Gastrocnemius medialis (tissue), 4 donors: ENCODE results near the gene P2RX4. TPM values are rescaled to one million over a fixed set of nuclear protein-coding genes. Genes with fewer than 3 reads are reported as not detected.

Source experiments
- ATAC-seq, 2 donors: fragments of 150-250 bp; one replicate each; pipeline ENCODE4 v1.9.1; 2016
- DNase-seq, 2 donors: peaks; one replicate each; pipeline ENCODE4 v3.0.0-alpha.2; 2019
- H3K27ac ChIP-seq, 4 donors: fragments of 200-600 bp; sonication (generic); 1 replicate in 1 of 4; 2 replicates in 3 of 4; pipeline ENCODE4 v1.5.1; 2016 to 2018; ENCODE audit warnings: mild to moderate bottlenecking in 2 of 4, moderate library complexity in 1 of 4
- H3K27me3 ChIP-seq, 3 donors: fragments of 200-600 bp; sonication (generic) in 2 of 3; 1 replicate in 1 of 3; 2 replicates in 2 of 3; pipeline versions ENCODE4 v1.5.1 to v1.6.0; 2016 to 2019; ENCODE audit warnings: mild to moderate bottlenecking in 1 of 3, moderate library complexity in 1 of 3
- H3K36me3 ChIP-seq, 2 donors: fragments of 200-600 bp; sonication (generic) in 1 of 2; one replicate each; pipeline ENCODE4 v1.5.1; 2017 to 2018
- H3K4me1 ChIP-seq, 2 donors: fragments of 200-600 bp; sonication (generic) in 1 of 2; one replicate each; pipeline ENCODE4 v1.5.1; 2016 to 2017; ENCODE audit warnings: mild to moderate bottlenecking in 2 of 2
- H3K4me3 ChIP-seq, 4 donors: fragments of 200-600 bp; sonication (generic) in 3 of 4; 1 replicate in 1 of 4; 2 replicates in 3 of 4; pipeline ENCODE4 v1.5.1; 2016 to 2019; ENCODE audit warnings: mild to moderate bottlenecking in 2 of 4
- H3K9me3 ChIP-seq, 3 donors: fragments of 200-600 bp; sonication (generic) in 2 of 3; 1 replicate in 1 of 3; 2 replicates in 2 of 3; pipeline ENCODE4 v1.5.1; 2016 to 2019
- CTCF ChIP-seq, 5 experiments: fragments of 450-650 bp in 3 of 5; fragments of 200-600 bp in 2 of 5; sonication (generic) in 2 of 5; IDR thresholded peaks in 4 of 5; conservative IDR thresholded peaks in 1 of 5; 1 replicate in 4 of 5; 2 replicates in 1 of 5; pipeline ENCODE4 v1.5.1; 2016 to 2019; ENCODE audit warnings: antibody characterized with exemption in 5 of 5, mild to moderate bottlenecking in 3 of 5, moderate library complexity in 3 of 5
- POLR2A ChIP-seq, 2 donors: fragments of 450-650 bp; IDR thresholded peaks; one replicate each; pipeline ENCODE4 v1.6.1; 2017; ENCODE audit warnings: antibody characterized with exemption in 2 of 2, mild to moderate bottlenecking in 2 of 2, moderate library complexity in 2 of 2
- in situ Hi-C, 4 donors: fragments of 200-750 bp; cut with MboI; loops; one replicate each; pipeline versions ENCODE4 v1.15.0 to v1.8.0; 2017; ENCODE audit warnings: low sequenced_read_pairs in 4 of 4
- intact Hi-C: fragments of 100-400 bp; cut with DNase I; formaldehyde crosslinking; loops from one replicate; pipeline ENCODE4 v1.15.1; 2023; ENCODE audit warnings: low total_unique reads
- total RNA-seq, 4 donors: library from RNA; depleted of rRNA; stranded (reverse); fragments of >200 nt; gene quantifications; one replicate each; pipeline versions ENCODE4 v1.1.0 to v1.2.3, GENCODE V29; 2016

Gene P2RX4
- total RNA-seq, 4 donors from 2014 or later = 3.9 to 7.9 (median 6.1) TPM

DNA sequence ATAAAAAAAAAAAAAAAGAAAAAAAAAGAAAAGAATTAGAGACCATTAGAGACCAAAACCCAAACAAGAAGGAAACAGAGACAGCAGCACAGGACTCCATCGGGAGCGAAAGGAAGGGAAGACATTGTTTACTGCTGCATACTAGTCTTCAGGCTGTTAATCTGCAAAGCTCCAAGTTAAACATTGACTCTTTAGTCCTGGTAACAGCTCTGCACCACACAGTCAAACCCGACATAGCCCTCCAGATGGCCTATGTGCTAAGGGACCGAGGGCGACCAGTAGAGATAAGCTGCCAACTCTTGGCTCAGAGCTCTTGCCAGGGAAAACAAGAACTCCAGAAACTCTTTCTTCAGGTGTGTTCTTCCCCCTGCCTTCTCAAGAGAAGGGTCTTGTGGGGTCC is 7.8 kb downstream of the P2RX4 start:
- intact Hi-C loops (no loop called here), in situ Hi-C loops (no loop called here)
- Histone ChIP-seq H3K27ac (no peak overlapping the region), H3K36me3 (no peaks in the 10 kb centered on the region), H3K9me3 (no peaks in the 10 kb centered on the region), H3K4me1 (no peaks in the 10 kb centered on the region), H3K27me3 (no peaks in the 10 kb centered on the region), H3K4me3 (no peak overlapping the region)
- TF ChIP-seq POLR2A (IDR thresholded peaks at IDR 0.05) = no peak
- no peak for TF ChIP-seq CTCF (IDR thresholded peaks at IDR 0.05 in 4 of 5, conservative IDR thresholded peaks at IDR 0.05 in 1 of 5)
- DNase-seq (no peak), ATAC-seq (no peak)

DNA sequence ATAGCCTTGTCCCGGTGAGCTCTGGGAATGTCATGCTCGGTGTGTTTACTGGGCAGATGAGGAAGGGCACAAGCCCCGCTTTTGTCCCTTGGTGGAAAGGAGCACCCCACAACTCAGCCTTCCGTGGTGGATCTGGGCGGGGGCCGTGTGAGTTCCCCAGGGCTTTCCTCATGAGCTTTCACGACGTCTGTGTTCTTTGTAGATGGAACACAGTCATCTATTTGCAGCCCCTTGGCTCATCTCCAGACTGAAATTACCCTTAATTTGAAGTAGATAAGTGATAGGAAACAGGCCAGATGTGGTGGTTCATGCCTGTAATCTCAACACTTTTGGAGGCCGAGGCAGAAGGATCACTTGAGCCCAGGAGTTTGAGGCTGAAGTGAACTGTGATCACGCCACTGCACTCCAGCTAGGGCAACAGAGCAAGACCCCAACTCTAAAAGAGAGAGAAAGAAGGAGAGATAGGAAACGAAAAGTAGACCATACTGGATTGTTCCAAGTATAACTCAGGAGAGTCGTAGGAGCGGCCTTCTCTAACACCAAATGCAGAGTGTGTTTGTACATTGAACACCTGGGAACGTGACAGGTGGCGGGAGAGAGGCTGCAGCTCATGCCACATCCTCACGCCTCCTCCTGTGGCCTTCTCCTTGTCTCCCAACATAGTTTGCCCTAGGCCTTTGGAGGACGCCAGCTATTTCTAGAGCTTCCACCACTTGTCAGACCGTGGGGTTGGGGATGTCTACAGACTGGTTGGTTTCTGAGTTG is 8.8 kb downstream of the P2RX4 start:
- intact Hi-C loops (no loop called here), in situ Hi-C loops (no loop called here)
- no peaks in the 10 kb centered on the region for H3K4me1 ChIP-seq
- no peaks in the 10 kb centered on the region for H3K27me3 ChIP-seq
- DNase-seq (no peak), ATAC-seq (no peak)
- no peak overlapping the region for H3K27ac ChIP-seq
- H3K4me3 ChIP-seq = no peak overlapping the region
- no peaks in the 10 kb centered on the region for H3K9me3 ChIP-seq
- no peaks in the 10 kb centered on the region for H3K36me3 ChIP-seq
- TF ChIP-seq CTCF (IDR thresholded peaks at IDR 0.05 in 4 of 5, conservative IDR thresholded peaks at IDR 0.05 in 1 of 5) (no peak), POLR2A (IDR thresholded peaks at IDR 0.05) (no peak)

GRCh38 chr12:121219353-121219986 is 9.5 kb downstream of the P2RX4 start:
- Histone ChIP-seq H3K4me1 (no peaks in the 10 kb centered on the region), H3K27ac (no peak overlapping the region), H3K36me3 (no peaks in the 10 kb centered on the region), H3K27me3 (no peaks in the 10 kb centered on the region), H3K9me3 (no peaks in the 10 kb centered on the region), H3K4me3 (no peak overlapping the region)
- in situ Hi-C loops (no loop called here), intact Hi-C loops (no loop called here)
- no peak for DNase-seq
- ATAC-seq = no peak
- TF ChIP-seq CTCF (IDR thresholded peaks at IDR 0.05 in 4 of 5, conservative IDR thresholded peaks at IDR 0.05 in 1 of 5) (no peak), POLR2A (IDR thresholded peaks at IDR 0.05) (no peak)

- no peak for ATAC-seq
- Histone ChIP-seq H3K4me1 (no peaks in the 10 kb centered on the region), H3K27me3 (no peaks in the 10 kb centered on the region), H3K9me3 (no peaks in the 10 kb centered on the region), H3K27ac (no peak overlapping the region), H3K36me3 (no peaks in the 10 kb centered on the region), H3K4me3 (no peak overlapping the region)
- no peak for TF ChIP-seq POLR2A (IDR thresholded peaks at IDR 0.05)
- TF ChIP-seq CTCF (IDR thresholded peaks at IDR 0.05 in 4 of 5, conservative IDR thresholded peaks at IDR 0.05 in 1 of 5) = no peak
- no peak for DNase-seq
- in situ Hi-C loops = no loop called here
- intact Hi-C loops = no loop called here
Measured at GRCh38 chr12:121222847-121223246, 12.9 kb downstream of the P2RX4 start.
